ENCODE results near the gene AQP9.
"Not testable (repeated sequence)": the region's sequence is repeated elsewhere in the genome, so short reads cannot be mapped to it uniquely, and the experiment has no call there.

The AQP9 gene

DNA sequence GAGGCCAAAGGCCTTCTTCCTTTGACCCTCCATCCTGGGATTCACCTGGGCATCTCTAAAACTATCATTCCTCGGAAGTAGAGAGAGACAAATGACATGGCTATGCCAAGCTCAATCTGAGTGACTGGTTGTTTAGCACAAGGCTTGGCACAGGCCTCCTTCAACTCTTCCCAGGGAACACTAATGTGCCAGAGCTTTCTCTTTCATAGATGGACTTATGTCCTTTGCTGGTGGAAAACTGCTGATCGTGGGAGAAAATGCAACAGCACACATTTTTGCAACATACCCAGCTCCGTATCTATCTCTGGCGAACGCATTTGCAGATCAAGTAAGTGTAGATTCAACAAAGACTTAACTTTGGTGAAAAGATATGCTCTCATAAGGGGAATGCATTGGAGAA lies 36.5 kb downstream of the AQP9 start:
- Histone ChIP-seq H3K27ac (no peak overlapping the region), H3K4me3 (no peak overlapping the region)

DNA sequence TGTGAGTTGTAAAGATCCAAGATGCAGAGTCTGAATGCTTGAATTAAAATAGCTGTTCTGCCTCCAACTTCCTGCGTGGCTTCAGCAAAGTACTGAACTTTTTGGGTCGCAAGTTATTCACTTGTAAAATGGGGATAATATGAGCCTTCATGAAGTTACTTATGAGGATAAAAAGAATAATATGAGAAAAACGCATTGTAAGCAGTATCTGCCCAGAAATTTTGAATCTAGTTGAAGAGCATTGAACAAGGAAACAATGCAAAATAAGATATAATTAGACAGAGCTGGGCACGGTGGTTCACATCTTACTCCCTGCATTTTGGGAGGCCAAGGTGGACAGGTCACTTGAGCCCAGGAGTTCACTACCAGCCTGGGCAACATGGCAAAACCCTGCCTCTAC lies 37.8 kb downstream of the AQP9 start:
- Histone ChIP-seq H3K27ac (no peak overlapping the region), H3K4me3 (no peak overlapping the region)

DNA sequence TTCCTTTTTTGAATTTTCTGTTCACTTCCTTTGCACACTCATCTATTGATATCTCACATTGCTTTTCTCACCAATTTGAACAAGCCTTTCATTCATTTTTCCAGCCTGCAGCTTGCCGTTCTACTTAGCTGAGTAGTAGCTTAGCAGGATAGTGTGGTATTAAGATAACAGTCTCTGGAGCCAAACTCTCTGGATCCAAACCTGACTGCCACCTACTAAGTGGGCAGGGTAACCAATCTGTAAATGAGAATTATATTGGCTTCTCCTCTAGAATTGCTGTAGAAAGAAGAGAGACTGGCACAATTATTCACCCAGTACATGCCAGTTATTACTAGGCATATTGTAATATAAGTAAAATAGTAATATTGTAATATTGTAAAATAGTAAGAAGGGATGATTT lies 40.5 kb downstream of the AQP9 start:
- Histone ChIP-seq H3K4me3 (no peak overlapping the region), H3K27ac (no peak overlapping the region)

DNA sequence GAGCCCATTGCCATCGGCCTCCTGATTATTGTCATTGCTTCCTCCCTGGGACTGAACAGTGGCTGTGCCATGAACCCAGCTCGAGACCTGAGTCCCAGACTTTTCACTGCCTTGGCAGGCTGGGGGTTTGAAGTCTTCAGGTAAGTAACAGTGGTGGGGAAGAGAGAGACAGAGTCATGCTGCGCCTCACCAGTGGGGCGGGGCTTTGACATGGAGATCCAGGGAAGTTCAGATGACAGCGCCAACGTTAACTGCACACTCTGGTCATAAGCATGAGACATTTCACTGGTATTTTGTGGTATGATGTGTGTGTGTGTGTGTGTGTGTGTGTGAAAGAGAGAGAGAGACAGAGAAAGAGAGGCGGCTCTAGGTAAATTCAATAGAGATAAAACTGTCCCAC lies 41.0 kb downstream of the AQP9 start:
- no peak overlapping the region for H3K4me3 ChIP-seq
- no peak overlapping the region for H3K27ac ChIP-seq

DNA sequence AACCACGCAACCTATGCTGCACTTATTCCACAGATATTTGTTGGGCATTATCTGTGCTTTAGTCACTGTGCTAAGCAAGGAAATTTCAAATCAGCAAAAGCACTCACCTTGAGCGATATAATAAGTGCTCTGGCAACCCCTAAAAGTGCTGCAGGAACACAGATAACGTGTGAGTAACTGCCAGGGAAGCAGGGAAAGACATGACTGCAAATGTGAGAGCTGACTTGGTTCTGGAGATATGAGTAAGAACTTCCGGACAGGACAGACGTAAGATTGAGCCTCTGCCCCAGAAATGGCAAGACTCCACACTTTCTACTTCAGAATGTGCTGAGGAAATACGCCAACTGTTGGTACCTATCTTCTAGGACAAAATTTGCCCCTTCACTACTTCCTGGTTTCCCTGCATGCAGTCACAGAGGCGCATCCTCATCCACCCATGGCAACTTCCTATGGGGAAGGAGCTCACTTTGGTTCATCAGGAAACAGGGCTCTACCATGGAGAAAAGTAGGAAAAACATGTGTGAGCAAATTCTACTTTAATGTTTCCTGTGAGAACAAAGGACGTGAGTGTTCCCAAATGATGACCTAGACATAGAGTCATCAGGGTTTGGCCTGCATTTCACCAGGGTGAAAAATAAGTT lies 41.7 kb downstream of the AQP9 start:
- Histone ChIP-seq H3K4me3 (no peak overlapping the region), H3K27ac (no peak overlapping the region)

DNA sequence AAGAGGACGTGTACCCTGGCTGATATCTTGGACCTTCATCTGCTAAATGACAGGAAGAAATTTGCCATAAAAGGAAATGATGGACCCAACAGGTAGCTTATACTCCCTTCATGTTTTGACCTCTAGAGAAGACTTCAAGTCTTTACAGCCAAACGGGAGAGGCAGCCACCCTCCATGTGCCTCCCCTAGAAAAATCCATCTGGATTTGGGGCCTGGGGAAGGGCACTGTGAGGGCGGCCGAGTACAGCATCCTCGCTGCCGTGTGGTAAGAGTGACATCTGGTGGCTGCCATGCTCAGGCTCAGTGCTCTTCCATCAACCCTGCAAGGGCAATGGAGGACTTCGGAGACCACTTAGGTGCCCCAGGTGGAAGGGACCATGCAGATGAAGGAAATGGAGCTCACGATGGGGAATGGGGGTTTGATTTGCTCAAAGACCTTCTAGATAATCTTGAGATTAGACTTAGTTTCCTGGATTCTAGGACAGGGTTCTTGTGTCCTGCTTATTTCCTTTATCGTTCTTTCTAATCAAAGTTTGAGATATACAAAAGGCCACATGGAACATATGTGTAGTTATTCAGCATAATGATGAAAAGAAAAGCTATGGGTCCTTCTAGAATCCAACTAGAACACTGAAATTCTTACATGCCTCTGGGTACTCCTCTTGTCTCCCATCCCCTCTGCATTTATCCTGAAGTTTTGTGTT lies 44.4 kb downstream of the AQP9 start:
- Histone ChIP-seq H3K4me3 (no peak overlapping the region), H3K27ac (no peak overlapping the region)

DNA sequence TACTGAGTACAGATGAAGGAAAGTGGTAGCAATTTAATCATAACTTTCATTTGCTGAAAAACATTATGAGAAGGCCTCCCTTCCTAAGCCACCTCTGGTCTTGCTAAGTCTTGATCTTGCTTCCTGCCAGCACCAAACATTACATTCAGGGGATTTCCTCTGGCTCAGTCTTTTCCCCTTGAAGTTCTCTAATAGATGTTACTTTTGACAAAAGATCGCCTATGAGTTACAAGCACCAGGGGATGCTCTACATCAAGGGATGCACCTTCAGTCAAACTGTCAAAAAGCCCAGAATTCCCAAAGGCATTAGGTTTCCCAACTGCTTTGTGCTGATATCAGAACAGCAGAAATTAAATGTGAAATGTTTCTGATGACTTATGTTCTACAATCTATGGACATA lies 47.3 kb downstream of the AQP9 start:
- H3K27ac ChIP-seq = no peak overlapping the region

DNA sequence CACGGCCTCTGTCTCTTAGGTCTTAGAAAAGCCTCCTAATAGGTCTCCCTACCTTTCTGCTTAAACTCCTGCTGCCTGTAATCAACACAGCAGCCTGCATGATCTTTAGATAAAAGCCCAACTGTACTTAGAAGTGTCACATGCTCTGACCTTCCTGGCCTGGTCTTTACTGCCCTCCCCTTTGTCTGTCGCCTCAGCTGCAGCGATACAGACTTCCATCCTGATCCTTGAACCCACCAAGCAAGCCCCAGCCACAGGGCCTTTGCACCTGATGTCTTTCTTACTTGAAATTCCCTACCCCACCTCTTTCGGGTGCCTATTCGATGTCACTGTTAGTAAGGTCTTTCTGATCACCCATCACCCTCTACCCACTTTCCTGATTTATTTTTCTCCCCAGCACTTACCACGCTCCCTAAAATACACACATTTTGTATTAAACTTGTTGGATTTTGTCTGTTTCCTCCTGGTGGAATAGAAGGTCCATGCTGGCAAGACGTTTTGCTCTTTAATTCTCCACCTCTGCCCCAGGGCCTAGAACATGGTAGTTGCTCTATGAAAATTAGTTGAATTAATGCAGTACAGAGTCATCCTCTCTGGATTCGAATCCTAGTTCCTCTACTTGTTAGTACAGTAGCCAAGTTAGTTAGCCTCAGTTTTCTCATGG lies 51.1 kb downstream of the AQP9 start:
- Histone ChIP-seq H3K27ac (no peak overlapping the region), H3K4me3 (no peak overlapping the region)

More for the DNA sequence above, 47.3 kb downstream of the AQP9 start:
- no peak overlapping the region for H3K4me3 ChIP-seq

DNA sequence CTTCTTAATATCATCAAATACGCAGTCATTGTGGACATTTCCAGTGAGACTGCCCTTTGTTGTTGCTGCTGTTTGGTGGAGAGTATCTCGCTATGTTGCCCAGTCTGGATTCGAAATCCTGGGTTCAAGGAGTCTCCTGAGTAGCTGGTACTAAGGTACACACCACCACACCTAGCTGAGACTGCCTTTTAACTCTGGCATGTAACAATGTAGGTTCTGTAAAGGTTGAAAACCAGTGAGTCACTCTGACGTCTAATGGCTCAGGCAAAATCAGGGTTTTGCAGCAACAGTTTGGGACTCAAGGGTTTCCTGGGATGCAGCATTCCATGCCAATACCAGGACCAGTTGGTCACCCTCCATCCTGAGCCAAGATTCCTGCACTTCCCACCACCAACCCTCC lies 52.2 kb downstream of the AQP9 start:
- no peak overlapping the region for H3K4me3 ChIP-seq

DNA sequence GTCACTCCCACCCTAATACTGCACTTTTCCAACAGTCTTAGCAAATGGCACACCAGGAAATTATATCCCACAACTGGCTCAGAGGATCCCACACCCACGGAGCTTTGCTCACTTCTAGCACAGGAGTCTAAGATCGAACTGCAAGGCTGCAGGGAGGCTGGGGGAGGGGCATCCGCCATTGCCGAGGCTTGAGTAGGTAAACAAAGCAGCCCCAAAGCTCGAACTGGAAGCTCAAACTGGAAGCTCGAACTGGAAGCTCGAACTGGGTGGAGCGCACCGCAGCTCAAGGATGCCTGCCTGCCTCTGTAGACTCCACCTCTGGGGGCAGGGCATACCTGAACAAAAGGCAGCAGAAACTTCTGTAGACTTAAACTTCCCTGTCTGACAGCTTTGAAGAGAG lies 55.5 kb downstream of the AQP9 start:
- H3K4me3 ChIP-seq, H3K27ac ChIP-seq: not testable (repeated sequence)

More for the DNA sequence above, 52.2 kb downstream of the AQP9 start:
- H3K27ac ChIP-seq = no peak overlapping the region

DNA sequence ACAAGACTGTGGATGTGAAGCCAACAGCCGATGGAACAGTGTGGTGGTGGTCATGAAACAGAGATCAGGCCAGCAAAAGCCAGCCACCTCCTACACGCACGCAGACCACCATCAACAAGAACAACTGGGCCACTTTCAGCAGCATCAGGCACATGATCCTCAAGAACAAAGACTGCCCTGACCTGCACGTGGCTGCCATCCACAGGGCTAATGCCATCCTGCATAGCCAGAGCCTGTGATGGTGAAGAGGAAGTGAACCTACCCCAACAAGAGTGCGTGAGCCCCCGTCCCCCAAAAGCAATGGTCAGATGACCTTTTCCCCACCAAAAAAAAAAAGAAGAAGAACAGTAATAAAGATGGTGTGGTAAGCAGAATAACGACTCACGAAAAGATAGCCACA lies 62.6 kb downstream of the AQP9 start:
- Histone ChIP-seq H3K27ac (peak overlapping the region in 4 of 21 experiments; percentile 20 to 72 (median 43)), H3K4me3 (no peak overlapping the region)

DNA sequence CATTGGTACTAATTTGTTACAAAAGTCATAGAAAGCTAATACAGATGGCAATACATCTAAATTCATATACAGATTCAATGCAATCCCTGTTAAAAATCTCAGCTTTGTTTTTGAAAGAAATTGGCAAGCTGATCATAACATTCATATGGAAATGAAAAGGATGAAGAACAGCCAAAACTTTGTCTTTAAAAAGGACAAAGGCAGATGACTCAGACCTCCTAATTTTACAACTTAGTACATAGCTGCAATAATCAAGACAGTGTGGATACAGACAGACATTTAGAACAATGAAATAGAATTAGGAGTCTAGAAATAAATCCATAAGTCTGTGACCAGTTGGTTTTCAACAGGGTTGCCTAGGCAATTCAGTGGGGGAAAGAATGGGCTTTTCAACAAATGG lies 63.3 kb downstream of the AQP9 start:
- Histone ChIP-seq H3K4me3 (no peak overlapping the region), H3K27ac (peak overlapping the region in 9 of 21 experiments; percentile 5 to 72 (median 45))

DNA sequence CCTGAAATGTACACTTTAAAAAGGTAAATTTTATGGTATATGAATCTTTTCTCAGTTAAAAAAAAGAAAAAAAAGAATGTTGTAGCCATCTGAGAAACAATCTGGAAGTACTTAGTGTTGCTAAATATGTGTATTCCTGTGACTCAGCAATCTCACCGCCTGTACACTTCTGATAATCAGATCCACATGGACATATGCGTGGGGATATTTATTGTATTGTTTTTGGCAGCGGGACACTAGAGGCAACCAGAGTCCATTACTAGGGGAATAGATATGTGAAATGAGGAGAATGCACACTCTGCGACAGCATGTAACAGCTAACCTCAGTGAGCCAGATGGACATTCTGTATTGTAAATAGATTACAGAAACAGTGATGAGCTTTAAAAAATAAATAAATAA lies 65.4 kb downstream of the AQP9 start:
- Histone ChIP-seq H3K27ac (peak overlapping the region in 3 of 21 experiments; percentile 1 to 72 (median 56)), H3K4me3 (no peak overlapping the region)

DNA sequence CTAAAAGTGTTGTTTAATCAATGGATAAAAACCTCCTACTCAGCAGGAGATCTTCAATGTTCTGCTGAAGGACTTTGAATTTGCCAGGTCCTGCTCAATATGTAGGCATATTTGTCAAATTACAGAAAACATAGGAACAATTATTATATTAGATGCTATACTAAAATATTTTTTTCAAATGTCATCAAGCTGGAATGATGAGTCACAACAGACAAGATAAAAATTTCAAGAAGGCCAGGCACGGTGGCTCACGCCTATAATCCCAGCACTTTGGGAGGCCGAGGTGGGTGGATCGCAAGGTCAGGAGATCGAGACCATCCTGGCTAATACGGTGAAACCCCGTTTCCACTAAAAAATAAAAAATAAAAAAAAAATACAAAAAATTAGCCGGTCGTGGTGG lies 68.0 kb downstream of the AQP9 start:
- H3K4me3 ChIP-seq = no peak overlapping the region
- H3K27ac ChIP-seq = no peak overlapping the region

DNA sequence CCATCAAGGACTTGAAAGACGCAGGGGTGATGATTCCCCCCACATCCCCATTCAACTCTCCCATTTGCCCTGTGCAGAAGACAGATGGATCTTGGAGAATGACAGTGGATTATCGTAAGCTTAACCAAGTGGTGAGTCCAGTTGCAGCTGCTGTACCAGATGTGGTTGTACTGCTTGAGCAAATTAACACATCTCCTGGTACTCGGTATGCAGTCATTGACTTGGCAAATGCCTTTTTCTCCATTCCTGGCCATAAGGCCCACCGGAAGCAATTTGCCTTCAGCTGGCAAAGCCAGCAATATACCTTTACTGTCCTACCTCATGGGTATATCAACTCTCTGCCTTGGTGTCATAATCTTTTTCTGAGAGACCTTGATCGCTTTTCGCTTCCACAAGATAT lies 70.0 kb downstream of the AQP9 start:
- peak overlapping the region in 2 of 21 experiments; percentile 58 to 71 for H3K27ac ChIP-seq
- H3K4me3 ChIP-seq = not testable (repeated sequence)

DNA sequence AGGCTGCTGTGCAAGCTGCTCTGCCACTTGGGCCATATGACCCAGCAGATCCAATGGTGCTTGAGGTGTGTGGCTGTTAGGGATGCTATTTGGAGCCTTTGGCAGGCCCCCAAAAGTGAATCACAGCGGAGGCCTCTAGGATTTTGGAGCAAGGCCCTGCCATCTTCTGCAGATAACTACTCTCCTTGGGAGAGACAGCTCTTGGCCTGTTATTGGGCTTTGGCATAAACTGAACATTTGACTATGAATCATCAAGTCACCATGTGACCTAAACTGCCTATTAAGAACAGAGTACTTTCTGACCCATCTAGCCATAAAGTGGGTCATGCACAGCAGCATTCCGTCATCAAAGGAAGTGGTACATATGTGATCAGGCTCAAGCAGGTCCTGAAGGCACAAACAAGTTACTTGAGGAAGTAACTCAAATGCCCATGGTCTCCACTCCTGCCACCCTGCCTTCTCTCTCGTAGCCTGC lies 70.9 kb downstream of the AQP9 start:
- H3K4me3 ChIP-seq = not testable (repeated sequence)
- peak overlapping the region in 7 of 21 experiments; percentile 16 to 71 (median 63) for H3K27ac ChIP-seq

DNA sequence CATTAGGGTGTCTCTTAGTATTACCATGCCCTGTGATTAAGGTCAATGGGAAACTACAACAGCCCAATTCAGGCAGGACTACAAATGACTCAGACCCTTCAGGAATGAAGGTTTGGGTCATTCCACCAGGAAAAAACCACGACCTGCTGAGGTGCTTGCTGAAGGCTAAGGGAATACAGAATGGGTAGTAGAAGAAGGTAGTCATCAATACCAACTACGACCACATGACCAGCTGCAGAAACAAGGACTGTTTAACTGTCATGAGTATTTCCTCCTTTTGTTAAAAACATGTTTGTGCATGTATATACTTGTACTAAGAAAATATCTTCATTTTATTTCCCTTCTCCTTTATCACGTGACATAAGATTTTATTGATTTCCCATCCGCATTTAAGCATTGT lies 71.8 kb downstream of the AQP9 start:
- H3K27ac ChIP-seq = peak overlapping the region in 3 of 21 experiments; percentile 65 to 71 (median 69)

DNA sequence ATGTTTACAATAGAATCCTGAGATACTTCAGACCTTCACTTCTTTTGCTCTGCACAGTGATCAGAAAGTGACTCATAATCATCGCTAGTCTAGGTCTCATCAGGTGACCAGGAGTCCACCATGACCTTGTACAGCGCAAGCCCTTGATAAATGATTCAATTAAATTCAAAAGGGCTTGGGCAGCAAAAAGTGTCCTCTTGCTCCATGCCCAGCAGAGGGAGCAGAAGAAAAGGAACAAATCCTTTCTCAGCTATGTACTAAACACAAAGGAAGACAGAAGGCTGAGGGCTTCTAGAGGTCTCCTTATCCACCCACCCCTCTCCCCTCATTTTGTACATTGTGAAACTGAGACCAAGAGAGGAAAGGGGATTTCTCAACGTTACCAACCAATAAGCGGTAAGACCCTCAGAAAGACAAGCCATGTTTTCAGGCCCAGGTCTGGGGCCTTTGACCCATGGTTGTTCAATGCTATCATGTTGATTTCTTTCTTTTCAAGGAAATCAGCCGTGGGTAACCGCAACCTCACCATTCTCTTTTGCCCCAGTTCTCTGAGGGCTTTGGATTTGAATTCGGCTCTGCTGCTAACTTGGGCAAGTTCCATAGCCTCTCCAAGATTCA lies 74.8 kb downstream of the AQP9 start:
- peak overlapping the region in 6 of 21 experiments; percentile 8 to 65 (median 37) for H3K27ac ChIP-seq
- H3K4me3 ChIP-seq = no peak overlapping the region

More for the DNA sequence above, 71.8 kb downstream of the AQP9 start:
- not testable (repeated sequence) for H3K4me3 ChIP-seq

DNA sequence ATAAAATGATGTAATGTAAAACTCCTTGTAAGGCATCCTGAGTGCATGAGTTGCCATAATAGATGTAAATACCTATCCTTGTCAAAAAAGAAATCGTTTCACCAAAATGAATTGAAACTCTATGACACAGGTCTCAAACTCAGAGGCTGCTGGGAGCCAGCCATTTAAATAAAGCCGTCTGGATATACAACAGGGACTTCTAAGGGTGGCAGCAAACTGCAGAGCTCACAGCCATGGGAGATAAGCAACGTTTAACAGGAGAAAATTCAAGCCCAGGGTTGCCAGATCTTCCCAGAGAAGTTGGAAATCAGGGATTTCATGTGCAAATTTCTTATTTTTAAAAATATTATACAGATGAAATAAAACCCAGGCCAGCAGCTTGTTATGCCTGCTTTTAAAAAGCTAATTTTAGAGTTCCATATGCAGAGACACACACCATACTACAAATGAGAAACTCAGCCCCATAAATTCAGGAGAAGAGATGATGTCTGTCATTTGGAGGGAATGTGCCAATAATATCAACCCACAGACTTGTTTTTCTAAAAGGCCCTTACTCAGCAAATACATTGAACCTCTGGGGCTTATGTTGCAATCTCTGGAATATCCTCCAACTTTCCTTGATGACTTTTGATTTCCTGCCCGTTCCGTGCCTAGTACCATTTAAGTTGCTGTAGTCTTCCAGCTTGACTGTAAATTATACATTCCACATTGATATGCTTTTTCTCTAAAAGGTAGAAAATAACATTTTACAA lies 75.6 kb downstream of the AQP9 start:
- no peak overlapping the region for H3K4me3 ChIP-seq
- peak overlapping the region in 8 of 21 experiments; percentile 8 to 65 (median 37) for H3K27ac ChIP-seq

Measured in skin epidermis (tissue), 12 donors.